HFFc6 (cell line): ENCODE measurements around the gene CLEC16A. TPM values are rescaled to one million over a fixed set of nuclear protein-coding genes. Genes with fewer than 3 reads are reported as not detected.

Experiments used
- DNase-seq: peaks from one replicate; pipeline ENCODE4 v3.0.0-alpha.2; 2018
- H3K27ac Mint-ChIP-seq: 2 replicates; pipeline ENCODE4 v1.8.0; 2020; ENCODE audit warnings: mild to moderate bottlenecking, mixed read lengths
- H3K27me3 Mint-ChIP-seq: 2 replicates; pipeline ENCODE4 v1.8.0; 2021; ENCODE audit warnings: mild to moderate bottlenecking, moderate library complexity, mixed read lengths; ENCODE audit not compliant: insufficient read depth
- H3K36me3 Mint-ChIP-seq: 2 replicates; pipeline ENCODE4 v1.8.0; 2021; ENCODE audit warnings: low read depth, mixed read lengths
- H3K4me1 Mint-ChIP-seq: 2 replicates; pipeline ENCODE4 v1.8.0; 2020; ENCODE audit warnings: low read depth, mixed read lengths
- H3K4me3 Mint-ChIP-seq: 2 replicates; pipeline ENCODE4 v1.8.0; 2020; ENCODE audit warnings: mild to moderate bottlenecking, moderate library complexity, mixed read lengths
- H3K9me3 Mint-ChIP-seq: 2 replicates; pipeline ENCODE4 v1.8.0; 2020; ENCODE audit warnings: mild to moderate bottlenecking, mixed read lengths
- total RNA-seq, 6 experiments: library from RNA; stranded (reverse); fragmentation: NEBNext Ultra II Directional; extraction: Animal tissue kit (Norgen Biotek cat#: 25700); gene quantifications; 2 replicates in 1 of 6; 3 replicates in 5 of 6; pipeline ENCODE4 v1.2.3, GENCODE V29; 2021
- TF ChIP-seq, protein P1 (sequence below): fragments of 200-600 bp; sonication (generic); IDR thresholded peaks from 2 replicates; pipeline ENCODE4 v1.5.0; 2021; ENCODE audit warnings: antibody characterized with exemption, mild to moderate bottlenecking

Gene CLEC16A
- total RNA-seq, 6 experiments from 2014 or later = 19.4 to 23.2 (median 21.2) TPM

DNA sequence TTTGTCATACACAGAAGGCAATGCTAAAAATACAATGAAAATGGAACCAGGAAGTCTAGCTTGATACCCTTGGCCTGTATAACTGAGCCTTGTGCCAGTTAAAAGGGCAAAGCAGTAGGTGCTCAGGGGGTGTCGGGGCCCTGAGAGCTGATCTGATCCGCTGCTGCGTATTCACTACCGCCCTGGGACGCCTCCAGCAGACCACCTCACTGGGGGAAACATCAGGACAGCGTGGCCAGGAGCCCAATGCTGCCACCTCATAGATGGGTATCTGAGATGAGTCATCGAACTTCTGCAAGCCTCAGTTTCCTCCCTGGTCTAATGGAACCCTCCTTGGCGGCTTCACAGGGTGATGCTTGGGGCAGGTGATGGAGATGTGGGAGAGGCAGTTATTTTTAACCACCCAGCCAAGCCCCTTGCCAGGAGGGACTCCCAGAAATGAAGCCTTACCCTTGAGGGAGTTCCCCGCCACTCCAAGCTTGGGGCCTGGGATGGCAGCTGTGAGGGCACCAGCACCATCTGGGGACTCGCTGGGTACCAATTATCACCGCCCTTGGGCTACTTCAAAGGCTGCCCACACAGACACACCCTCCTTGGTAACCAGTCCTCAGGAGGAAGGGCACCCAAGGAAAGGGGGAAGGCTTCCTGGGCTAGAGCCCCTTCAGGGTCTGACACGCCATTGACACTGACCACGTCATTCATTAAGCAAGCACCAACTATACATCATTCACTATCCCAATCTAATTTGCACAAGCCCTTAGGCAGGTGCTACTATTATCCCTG lies 9.8 kb upstream of the CLEC16A start:
- Mint-ChIP-seq H3K27me3 (no peaks in the 10 kb centered on the region; the same call in 1 of the 2 replicates), H3K36me3 (peaks cover 19% of the 10 kb centered on the region), H3K27ac (no peak overlapping the region), H3K4me1 (peaks cover 48% of the 10 kb centered on the region), H3K4me3 (no peak overlapping the region), H3K9me3 (no peaks in the 10 kb centered on the region)
- TF ChIP-seq, protein P1, sequence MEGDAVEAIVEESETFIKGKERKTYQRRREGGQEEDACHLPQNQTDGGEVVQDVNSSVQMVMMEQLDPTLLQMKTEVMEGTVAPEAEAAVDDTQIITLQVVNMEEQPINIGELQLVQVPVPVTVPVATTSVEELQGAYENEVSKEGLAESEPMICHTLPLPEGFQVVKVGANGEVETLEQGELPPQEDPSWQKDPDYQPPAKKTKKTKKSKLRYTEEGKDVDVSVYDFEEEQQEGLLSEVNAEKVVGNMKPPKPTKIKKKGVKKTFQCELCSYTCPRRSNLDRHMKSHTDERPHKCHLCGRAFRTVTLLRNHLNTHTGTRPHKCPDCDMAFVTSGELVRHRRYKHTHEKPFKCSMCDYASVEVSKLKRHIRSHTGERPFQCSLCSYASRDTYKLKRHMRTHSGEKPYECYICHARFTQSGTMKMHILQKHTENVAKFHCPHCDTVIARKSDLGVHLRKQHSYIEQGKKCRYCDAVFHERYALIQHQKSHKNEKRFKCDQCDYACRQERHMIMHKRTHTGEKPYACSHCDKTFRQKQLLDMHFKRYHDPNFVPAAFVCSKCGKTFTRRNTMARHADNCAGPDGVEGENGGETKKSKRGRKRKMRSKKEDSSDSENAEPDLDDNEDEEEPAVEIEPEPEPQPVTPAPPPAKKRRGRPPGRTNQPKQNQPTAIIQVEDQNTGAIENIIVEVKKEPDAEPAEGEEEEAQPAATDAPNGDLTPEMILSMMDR = no peak
- no peak for DNase-seq

DNA sequence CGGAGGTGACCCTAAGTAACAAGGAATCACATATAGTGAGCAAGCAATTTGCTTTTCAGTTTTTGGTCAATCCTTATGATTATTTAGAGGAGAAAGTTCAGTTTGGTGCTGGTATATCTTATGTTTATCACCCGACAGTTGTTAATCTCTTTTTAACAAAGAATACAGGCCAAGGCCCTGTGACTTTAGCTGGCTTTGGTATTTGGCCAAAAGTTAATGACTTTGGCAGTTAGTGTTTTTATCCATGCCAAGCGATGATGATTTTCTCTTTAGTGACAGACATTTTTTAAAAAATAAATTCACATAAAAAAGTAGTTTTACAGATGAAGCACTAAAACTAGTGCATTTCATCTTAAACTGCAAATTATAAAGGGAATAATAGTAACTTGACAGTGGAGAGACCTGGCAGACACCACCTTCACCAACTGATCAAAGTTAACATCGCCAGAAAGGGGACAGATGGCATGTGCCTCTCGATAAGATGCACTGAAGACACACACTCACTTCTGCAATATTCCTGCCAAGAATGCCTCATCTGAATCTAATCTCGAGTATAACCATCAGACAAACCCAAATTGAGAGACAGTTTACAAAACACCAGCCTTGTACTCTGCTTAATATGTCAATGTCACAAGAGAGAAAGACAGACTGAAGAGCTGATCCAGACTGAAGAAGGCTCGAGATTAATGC lies 9.0 kb upstream of the CLEC16A start:
- DNase-seq = no peak
- TF ChIP-seq, protein P1 = no peak
- peak overlapping the region; percentile 31; the same call in 1 of the 2 replicates for H3K4me3 Mint-ChIP-seq
- no peaks in the 10 kb centered on the region; the same call in 1 of the 2 replicates for H3K27me3 Mint-ChIP-seq
- H3K27ac Mint-ChIP-seq = 0 out of 2 replicates have a peak overlapping the region, but pooled peaks have one; percentile 12
- peaks cover 25% of the 10 kb centered on the region for H3K36me3 Mint-ChIP-seq
- H3K9me3 Mint-ChIP-seq = no peaks in the 10 kb centered on the region
- peaks cover 56% of the 10 kb centered on the region for H3K4me1 Mint-ChIP-seq

DNA sequence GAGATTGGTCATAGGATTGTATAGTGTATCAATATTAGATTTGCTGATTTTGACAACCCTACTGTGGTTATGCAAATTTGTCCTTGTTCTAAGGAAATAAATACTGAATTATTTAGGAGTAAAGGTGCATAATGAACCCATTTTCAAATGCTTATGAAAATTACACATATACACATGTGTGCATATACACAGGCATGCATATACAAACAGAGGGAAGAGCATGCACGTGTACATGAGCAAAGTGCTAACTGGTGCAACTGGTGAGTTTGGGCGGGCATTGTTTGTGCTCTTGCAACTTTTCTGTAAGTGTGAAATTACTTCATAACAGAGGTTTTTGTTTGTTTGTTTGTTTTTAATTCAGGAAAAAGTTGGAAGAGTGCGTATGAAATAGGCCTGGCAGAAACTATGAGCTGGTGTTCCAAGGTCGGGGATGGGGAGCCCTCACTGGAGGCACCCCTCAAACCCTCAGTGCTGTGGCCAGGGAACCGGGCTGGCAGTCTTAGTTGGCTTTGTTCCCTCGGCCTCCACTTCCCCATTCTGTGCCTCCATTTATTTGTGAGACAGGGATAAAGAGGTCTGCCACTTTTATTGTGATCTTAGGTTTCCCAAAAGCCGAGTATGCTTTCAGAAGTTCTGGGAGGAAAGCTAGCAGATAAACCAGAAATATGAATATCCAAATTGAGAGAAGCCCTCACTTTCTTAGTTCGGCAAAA lies 7.9 kb upstream of the CLEC16A start:
- Mint-ChIP-seq H3K27ac (no peak overlapping the region), H3K4me3 (no peak overlapping the region), H3K36me3 (peaks cover 29% of the 10 kb centered on the region), H3K4me1 (peaks cover 64% of the 10 kb centered on the region), H3K27me3 (peaks cover 1% of the 10 kb centered on the region; the same call in 1 of the 2 replicates), H3K9me3 (no peaks in the 10 kb centered on the region)
- no peak for DNase-seq
- TF ChIP-seq, protein P1 = no peak

DNA sequence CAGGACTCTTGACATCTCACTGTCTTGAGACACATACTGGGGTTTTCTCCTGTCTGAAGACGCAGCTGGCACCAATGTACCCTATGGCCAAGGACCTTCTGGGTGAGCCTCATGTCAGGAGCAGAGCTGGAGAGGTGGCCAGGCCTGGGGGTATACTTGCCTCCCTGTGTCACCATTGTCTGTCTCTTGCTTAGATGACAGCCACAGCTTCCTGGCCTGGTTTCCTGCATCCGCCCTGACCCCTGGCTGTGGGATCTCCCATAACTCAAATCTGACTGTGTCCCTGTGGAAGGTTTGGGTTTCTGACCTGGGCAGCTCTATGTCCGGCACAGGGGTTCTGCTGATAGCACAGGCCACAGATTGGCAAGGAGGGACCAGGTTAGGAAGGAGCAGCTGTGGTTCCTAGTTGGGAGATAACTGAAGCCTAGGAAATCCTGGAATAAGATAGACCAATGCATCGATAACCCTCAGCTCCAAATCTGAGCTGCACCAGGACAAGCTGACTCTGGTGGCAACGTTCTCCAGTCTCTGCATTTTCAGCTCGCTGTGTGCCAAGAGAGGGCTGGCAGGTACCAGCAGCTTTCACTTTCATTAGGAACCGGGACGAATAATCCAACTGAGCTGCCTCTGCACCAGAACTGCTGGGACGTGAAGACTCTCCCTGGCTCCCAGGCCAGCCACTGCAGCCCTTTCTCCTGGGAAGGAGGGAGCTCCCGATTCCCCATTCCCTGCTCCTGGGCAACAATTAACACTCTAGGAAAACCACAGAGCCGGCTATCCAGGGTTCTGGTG lies 7.1 kb upstream of the CLEC16A start:
- Mint-ChIP-seq H3K4me1 (peaks cover 64% of the 10 kb centered on the region), H3K27ac (no peak overlapping the region)
- no peak for DNase-seq

More for the DNA sequence above, 7.1 kb upstream of the CLEC16A start:
- H3K4me3 Mint-ChIP-seq = no peak overlapping the region
- H3K9me3 Mint-ChIP-seq = no peaks in the 10 kb centered on the region
- TF ChIP-seq, protein P1 = no peak; the same call in 1 of the 2 replicates
- H3K36me3 Mint-ChIP-seq = peaks cover 29% of the 10 kb centered on the region
- H3K27me3 Mint-ChIP-seq = peaks cover 1% of the 10 kb centered on the region; the same call in 1 of the 2 replicates
